Forelimb muscle (tissue), 1 donor: ENCODE results near the gene SLC12A4. TPM values are rescaled to one million over a fixed set of nuclear protein-coding genes. Genes with fewer than 3 reads are reported as not detected.

Experiments
- DNase-seq: peaks from one replicate; pipeline ENCODE4 v3.0.0-alpha.2; 2013; ENCODE audit warnings: low read depth
- polyA plus RNA-seq: library from polyadenylated mRNA; unstranded; fragments of 120-200 nt; gene quantifications from one replicate; pipeline ENCODE4 v1.2.1, GENCODE V29; 2013; ENCODE audit not compliant: insufficient read length

Gene SLC12A4
- polyA plus RNA-seq, 1 donor = 40.4 TPM

GRCh38 chr16:67963292-67963661 lies 5.2 kb downstream of the SLC12A4 start:
- no peak for DNase-seq

GRCh38 chr16:67962135-67962534 lies 6.3 kb downstream of the SLC12A4 start:
- no peak for DNase-seq

GRCh38 chr16:67961551-67961957 lies 6.9 kb downstream of the SLC12A4 start:
- DNase-seq = no peak

- DNase-seq = no peak
These were observed 8.7 kb downstream of the SLC12A4 start for GRCh38 chr16:67959536-67960329.

GRCh38 chr16:67957622-67958021 lies 10.8 kb downstream of the SLC12A4 start:
- DNase-seq = no peak

GRCh38 chr16:67954421-67955196 lies 13.8 kb downstream of the SLC12A4 start:
- DNase-seq = no peak

- no peak for DNase-seq
These were observed 14.6 kb downstream of the SLC12A4 start for GRCh38 chr16:67953641-67954375.

- no peak for DNase-seq
These were observed 17.0 kb downstream of the SLC12A4 start for GRCh38 chr16:67951485-67951884.

GRCh38 chr16:67950335-67950843 lies 18.0 kb downstream of the SLC12A4 start:
- DNase-seq = no peak

- no peak for DNase-seq
These were observed 18.8 kb downstream of the SLC12A4 start for GRCh38 chr16:67949645-67950044.

GRCh38 chr16:67948015-67948414 lies 20.4 kb downstream of the SLC12A4 start:
- DNase-seq = no peak

- DNase-seq = no peak
These were observed 21.4 kb downstream of the SLC12A4 start for GRCh38 chr16:67946966-67947558.

- DNase-seq = no peak
These were observed 22.3 kb downstream of the SLC12A4 start for GRCh38 chr16:67946128-67946569.

- DNase-seq = no peak
These were observed 23.0 kb downstream of the SLC12A4 start for GRCh38 chr16:67945392-67945933.

- no peak for DNase-seq
These were observed 23.6 kb downstream of the SLC12A4 start for GRCh38 chr16:67944690-67945391.

GRCh38 chr16:67943619-67944504 lies 24.6 kb downstream of the SLC12A4 start, which contains the start of gene LCAT:
TSS of gene LCAT (minus strand) at chr16:67944120. CDS start at chr16:67944101, 19 bp downstream.
- no peak for DNase-seq

GRCh38 chr16:67943256-67943618 lies 25.2 kb downstream of the SLC12A4 start:
- DNase-seq = no peak

GRCh38 chr16:67942510-67943255 lies 25.8 kb downstream of the SLC12A4 start:
- DNase-seq = no peak

- DNase-seq = no peak
These were observed 26.3 kb downstream of the SLC12A4 start for GRCh38 chr16:67942200-67942509.
